KBM-7 (cell line): ENCODE results near the gene MPPED1.

Experiments
- DNase-seq: peaks from one replicate; pipeline ENCODE4 v3.0.0-alpha.2; 2015
- in situ Hi-C: fragments of 300-500 bp; cut with MboI; formaldehyde crosslinking; loops from 2 replicates; pipeline ENCODE4 v1.14.3; 2020; ENCODE audit warnings: low sequenced_read_pairs, low pct_unique_long_range_greater_than_20kb, mixed read lengths

The MPPED1 gene

GRCh38 chr22:43406186-43406790 lies 5.5 kb upstream of the MPPED1 start:
- in situ Hi-C loops: loop anchor here (25.0 kb wide), 1 partner anchor 1231 kb away; no protein-coding TSS in a partner anchor
- no peak for DNase-seq

DNA sequence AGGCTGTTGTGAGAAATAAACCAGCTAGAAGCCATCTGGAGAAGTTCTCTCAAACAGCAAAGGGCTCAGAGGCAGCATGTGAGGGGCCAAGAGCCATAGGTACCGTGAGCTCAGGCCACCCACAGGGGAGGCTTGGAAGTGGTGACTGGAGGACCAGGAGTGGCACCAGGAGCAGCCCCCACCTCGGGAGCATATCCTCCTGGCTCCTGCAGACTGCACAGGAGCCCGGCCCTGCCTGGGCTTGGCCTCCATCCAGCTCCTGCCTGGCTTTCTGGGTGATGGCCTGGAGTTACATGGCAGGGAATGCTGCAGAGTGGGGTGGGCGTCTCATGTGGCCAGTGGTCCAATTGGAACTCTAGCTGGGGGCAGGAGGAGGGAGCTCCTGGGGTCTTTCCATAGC lies 4.2 kb upstream of the MPPED1 start:
- no peak for DNase-seq
- in situ Hi-C loops: loop anchor here (25.0 kb wide), 1 partner anchor 1230 kb away; no protein-coding TSS in a partner anchor

GRCh38 chr22:43408009-43408408 lies 3.8 kb upstream of the MPPED1 start:
- in situ Hi-C loops: loop anchor here (25.0 kb wide), 1 partner anchor 1229 kb away; no protein-coding TSS in a partner anchor
- no peak for DNase-seq

DNA sequence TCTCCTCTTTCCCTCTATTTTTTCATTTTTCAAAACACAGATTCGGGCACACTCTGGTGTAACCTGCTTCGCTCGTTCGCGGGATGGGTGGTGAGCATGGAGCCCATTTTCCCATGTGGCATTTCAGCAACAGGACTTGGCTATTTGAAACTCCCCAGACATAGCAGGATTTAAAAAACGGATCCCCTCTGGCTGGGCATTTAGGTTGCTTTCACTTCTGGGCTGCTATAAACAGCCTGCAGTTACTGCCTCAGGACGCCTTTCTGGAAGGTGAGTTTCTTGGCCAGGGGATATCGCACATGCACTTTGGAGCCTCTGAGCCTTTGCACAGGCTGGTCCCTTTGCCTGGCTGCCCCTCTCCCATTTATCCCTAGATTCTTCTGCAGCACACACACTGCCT lies 2.8 kb upstream of the MPPED1 start:
- no peak for DNase-seq
- in situ Hi-C loops: loop anchor here (25.0 kb wide), 1 partner anchor 1228 kb away; no protein-coding TSS in a partner anchor

DNA sequence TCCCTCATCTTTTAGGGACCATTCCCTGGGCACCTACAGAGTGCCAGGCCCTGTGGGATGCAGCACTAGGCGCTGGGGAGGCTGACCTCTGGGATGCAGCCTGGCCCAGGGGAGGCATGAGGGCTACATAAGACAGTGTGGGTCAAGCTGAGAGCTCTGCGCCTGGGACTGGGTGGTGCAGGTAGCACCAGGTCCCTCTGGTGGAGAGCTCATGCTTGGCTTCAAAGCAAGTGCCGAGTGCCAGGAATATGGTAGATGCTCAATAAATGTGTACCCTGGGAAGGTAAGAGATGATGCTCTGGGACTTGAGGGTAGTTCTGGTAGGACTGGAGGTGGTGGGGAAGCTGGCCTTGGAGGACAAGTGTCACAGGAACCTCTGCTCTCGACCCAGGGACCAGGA lies 2.0 kb upstream of the MPPED1 start:
- in situ Hi-C loops: loop anchor here (25.0 kb wide), 1 partner anchor 1228 kb away; no protein-coding TSS in a partner anchor

GRCh38 chr22:43411040-43411868 lies 560 bp upstream of the MPPED1 start:
- DNase-seq: no peak
- in situ Hi-C loops: loop anchor here (25.0 kb wide), 1 partner anchor 1226 kb away; no protein-coding TSS in a partner anchor

More for the DNA sequence above, 2.0 kb upstream of the MPPED1 start:
- no peak for DNase-seq

- DNase-seq: no peak
- in situ Hi-C loops: loop anchor here (25.0 kb wide), 1 partner anchor 1224 kb away; no protein-coding TSS in a partner anchor
Measured at GRCh38 chr22:43412808-43413795, 1.3 kb downstream of the MPPED1 start.

- no peak for DNase-seq
- in situ Hi-C loops: loop anchor here (25.0 kb wide), 1 partner anchor 1223 kb away; no protein-coding TSS in a partner anchor
Measured at GRCh38 chr22:43413826-43414225, 2.0 kb downstream of the MPPED1 start.

DNA sequence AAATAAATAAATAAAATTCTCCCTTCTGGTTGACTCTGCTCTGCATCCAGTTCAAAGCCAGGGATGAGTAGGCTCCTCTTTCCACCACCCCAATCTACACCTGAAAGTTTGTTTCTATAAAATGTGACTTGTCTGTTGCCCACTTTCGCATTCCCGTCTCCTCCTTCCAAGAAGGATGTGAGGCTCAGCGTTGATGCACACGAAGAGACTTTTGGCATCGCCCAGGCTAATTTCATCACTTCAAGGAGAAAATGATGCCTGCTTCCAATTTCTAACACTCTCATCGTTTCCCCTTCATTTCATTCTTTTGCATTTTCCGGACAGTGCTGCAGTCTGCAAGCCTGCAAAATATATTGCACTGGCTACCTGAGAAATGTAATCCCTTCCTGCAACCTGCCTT lies 3.9 kb downstream of the MPPED1 start:
- no peak for DNase-seq
- in situ Hi-C loops: loop anchor here (25.0 kb wide), 1 partner anchor 1222 kb away; no protein-coding TSS in a partner anchor

- in situ Hi-C loops: loop anchor here (25.0 kb wide), 1 partner anchor 1220 kb away; no protein-coding TSS in a partner anchor
Measured at GRCh38 chr22:43417555-43417954, 5.7 kb downstream of the MPPED1 start.

DNA sequence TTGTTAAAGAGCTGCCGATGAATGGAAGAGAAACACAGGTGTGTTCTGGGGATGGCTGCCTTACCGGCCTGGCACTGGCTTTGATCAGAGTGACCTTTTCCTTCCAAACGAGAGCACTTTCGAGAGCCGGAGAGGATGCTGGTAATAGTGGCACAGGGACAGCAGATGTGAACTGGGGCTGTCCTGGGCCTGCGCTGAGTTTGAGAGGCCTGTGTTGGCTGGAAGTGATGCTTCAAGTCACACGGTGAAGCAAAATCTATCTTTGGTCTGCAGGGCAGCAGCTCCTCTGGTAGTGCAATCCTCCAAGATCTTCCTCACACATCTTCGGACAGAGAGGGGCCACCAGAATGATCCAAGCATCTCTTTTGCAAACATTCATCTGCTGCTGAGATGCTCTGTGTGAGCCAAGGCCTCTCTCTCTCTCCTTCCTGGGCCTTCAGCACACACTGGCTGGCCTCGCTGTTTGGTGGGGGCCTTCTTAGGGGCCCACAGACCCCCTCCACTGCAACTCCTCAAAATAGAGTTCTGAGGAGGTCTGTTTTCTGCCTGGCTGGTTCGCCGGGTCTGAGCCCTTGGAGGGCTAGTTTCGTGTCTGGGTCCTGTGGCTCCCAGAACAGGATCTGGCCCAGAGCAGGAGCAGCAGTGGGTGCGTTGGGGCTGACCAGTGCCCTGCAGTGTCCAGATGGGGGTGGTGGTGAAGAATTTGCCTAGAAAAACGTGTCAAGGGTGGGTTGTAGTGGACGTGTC lies 6.4 kb downstream of the MPPED1 start:
- DNase-seq: no peak
- in situ Hi-C loops: loop anchor here (25.0 kb wide), 1 partner anchor 1219 kb away; no protein-coding TSS in a partner anchor

More at GRCh38 chr22:43417555-43417954, 5.7 kb downstream of the MPPED1 start:
- no peak for DNase-seq

DNA sequence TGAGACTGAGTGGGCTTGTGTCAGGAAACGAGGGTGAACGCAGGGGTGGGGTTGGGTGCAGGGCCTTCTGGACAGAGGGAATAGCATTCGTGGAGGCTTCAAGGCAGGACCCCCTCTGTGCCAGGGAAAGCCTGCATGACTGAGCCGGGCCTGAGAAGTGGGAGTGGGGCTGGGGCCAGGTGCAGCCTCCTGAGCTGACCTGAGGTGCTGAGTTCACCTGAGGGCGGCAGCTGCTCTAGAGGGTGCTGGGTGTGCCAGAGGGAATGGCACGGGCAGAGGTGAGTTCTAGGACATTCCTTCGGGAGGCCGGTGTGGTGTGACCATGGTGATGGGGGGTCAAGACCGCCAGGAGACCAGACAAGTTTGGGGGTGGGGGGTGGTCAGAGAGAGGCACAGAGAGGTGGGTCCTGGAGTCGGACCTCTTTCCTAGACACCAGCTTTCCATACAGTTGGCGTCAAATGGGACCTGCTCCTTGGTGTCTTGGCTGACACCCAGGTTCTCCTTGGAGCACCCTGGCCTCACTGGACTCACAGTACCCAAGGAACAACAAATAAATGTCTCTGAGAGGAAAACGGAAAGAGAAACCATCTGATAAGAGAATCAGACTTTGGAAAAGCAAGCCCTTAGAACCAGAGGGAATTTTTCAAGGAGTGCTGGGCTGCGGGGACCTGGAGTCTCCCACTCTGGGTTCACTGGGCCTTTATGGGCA lies 7.7 kb downstream of the MPPED1 start:
- DNase-seq: no peak
- in situ Hi-C loops: loop anchor here (25.0 kb wide), 1 partner anchor 1218 kb away; no protein-coding TSS in a partner anchor

DNA sequence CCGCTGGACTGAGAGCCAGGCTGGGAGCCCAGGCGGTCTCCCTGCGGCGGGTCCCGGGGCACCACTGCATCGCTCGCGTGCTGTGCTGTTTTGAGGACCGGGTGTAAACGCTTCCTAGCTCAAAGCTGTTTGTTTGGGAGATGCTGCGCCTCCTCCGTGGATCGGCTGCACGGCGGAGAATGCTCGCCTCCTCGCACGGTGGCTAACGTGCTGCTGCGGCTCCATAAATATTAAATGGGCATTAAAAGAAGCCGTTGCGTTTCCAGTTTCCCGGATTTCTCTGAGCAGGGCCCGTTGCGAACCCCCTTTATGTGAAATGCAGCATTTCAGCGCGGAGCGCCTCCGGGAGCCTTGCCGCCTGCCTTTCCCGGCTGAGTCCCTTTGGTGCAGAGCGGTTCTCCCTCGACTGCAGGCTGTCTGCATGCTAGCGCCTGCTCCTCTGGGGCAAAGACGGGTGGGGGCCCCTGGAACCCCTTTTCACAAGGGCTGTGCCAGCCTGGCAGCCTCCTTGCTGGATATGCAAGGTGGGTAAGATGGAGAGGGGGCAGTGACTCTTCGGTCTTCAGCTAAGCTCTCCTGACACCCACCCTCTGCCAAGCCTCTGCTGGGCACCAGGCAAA lies 9.3 kb downstream of the MPPED1 start:
- no peak for DNase-seq

DNA sequence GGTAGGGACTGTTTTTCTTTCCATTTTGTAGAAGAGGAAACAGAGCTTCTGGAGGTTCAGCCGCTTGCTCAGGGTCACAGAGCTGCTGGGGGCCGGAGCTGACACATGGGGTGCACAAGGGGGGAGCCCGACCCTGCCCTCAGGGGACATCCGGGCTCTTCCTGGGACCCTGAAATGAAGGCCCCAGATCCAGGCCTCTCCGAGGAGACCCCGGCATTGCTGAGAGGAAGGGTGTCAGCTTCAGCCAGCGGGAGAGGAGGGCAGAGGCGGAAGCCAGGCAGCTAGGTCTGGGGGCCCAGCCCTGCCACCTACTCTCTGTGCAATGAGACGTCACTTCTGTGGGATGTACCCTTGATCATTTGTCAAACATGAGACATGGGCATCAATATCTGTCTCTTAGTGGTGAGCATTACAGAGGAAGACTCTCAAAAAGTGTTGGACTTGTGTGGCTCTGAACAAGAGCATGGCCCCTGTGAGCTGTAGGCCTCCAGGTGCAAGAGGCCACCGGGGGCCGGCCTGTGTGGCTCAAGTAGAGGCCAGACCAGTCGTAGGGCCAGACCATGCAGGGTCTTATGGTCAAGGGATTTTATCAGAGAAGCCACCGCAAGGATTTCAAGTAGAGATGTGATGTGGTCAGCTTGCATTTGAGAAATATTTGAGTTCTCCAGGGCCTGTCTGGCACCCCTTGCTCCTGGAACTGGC lies 10.3 kb downstream of the MPPED1 start:
- in situ Hi-C loops: loop anchor here (25.0 kb wide), 1 partner anchor 1215 kb away; no protein-coding TSS in a partner anchor
- DNase-seq: no peak

More for the DNA sequence above, 9.3 kb downstream of the MPPED1 start:
- in situ Hi-C loops: loop anchor here (25.0 kb wide), 1 partner anchor 1216 kb away; no protein-coding TSS in a partner anchor

- in situ Hi-C loops: loop anchor here (25.0 kb wide), 1 partner anchor 1214 kb away; no protein-coding TSS in a partner anchor
Measured at GRCh38 chr22:43423046-43423445, 11.2 kb downstream of the MPPED1 start.

DNA sequence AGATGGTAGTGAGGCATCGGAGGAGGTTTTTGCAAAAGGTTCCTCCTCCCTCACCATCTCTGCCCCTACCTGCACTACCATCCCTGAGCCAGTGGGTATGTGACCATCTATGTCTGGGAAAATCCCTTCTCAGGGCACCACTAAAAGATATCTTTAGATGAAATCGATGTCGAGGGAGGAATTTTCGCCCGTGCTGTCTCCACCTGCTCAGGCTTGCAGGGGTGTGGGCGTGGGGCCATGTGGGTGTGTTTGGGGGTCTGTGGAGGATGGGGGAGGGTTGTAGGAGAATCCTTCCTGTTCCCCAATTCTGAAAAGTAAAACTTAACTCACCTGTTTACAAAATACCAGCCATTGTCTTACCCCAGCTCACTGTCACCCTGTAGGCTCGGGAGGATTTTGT lies 12.4 kb downstream of the MPPED1 start:
- no peak for DNase-seq
- in situ Hi-C loops: loop anchor here (25.0 kb wide), 1 partner anchor 1213 kb away; no protein-coding TSS in a partner anchor

More at GRCh38 chr22:43423046-43423445, 11.2 kb downstream of the MPPED1 start:
- DNase-seq: no peak
